ENCODE measurements around the gene IFNL4.
"Not testable (repeated sequence)": the region's sequence is repeated elsewhere in the genome, so short reads cannot be mapped to it uniquely, and the experiment has no call there.

Gene IFNL4

GRCh38 chr19:39248806-39249205, at the start of gene IFNL4:
TSS of gene IFNL4 (minus strand) at chr19:39248856.
- Histone ChIP-seq H3K27ac (ENCODE audit: low read length) (no peak within 1 kb of the TSS), H3K4me3 (ENCODE audit: low read length) (peak within 1 kb of the TSS; percentile 21; the same call in 1 of the 2 replicates), H3K9me3 (ENCODE audit: control insufficient read depth, insufficient read depth, low read length) (no peaks in the 10 kb centered on the region), H3K27me3 (ENCODE audit: control insufficient read depth, insufficient read depth, low read length) (peaks cover 35% of the 10 kb centered on the region), H3K4me1 (ENCODE audit: control insufficient read depth, insufficient read depth, low read length) (0 out of 2 replicates have a peak, but pooled peaks cover 2% of the 10 kb centered on the region), H3K36me3 (ENCODE audit: control insufficient read depth, insufficient read depth, low read length) (no peaks in the 10 kb centered on the region)
- no peak for DNase-seq (ENCODE audit: low read depth, low spot score)
- no CpG with 5 or more reads among the region's 13 CpGs for WGBS (ENCODE audit: insufficient coverage, insufficient read length)

- DNase-seq (ENCODE audit: low read depth, low spot score), result no peak
- Histone ChIP-seq H3K9me3 (ENCODE audit: control insufficient read depth, insufficient read depth, low read length) (no peaks in the 10 kb centered on the region), H3K36me3 (ENCODE audit: control insufficient read depth, insufficient read depth, low read length) (no peaks in the 10 kb centered on the region), H3K4me3 (ENCODE audit: low read length) (no peak overlapping the region), H3K27ac (ENCODE audit: low read length) (no peak overlapping the region), H3K4me1 (ENCODE audit: control insufficient read depth, insufficient read depth, low read length) (no peaks in the 10 kb centered on the region), H3K27me3 (ENCODE audit: control insufficient read depth, insufficient read depth, low read length) (no peaks in the 10 kb centered on the region)
- WGBS (ENCODE audit: insufficient coverage, insufficient read length), result no CpG with 5 or more reads among the region's 17 CpGs
Measured at GRCh38 chr19:39297931-39298634, 49.4 kb upstream of the IFNL4 start.

- Histone ChIP-seq H3K9me3 (ENCODE audit: control insufficient read depth, insufficient read depth, low read length) (no peaks in the 10 kb centered on the region), H3K36me3 (ENCODE audit: control insufficient read depth, insufficient read depth, low read length) (no peaks in the 10 kb centered on the region), H3K4me1 (ENCODE audit: control insufficient read depth, insufficient read depth, low read length) (no peaks in the 10 kb centered on the region), H3K27ac (ENCODE audit: low read length) (no peak overlapping the region), H3K27me3 (ENCODE audit: control insufficient read depth, insufficient read depth, low read length) (no peaks in the 10 kb centered on the region), H3K4me3 (ENCODE audit: low read length) (no peak overlapping the region)
- no peak for DNase-seq (ENCODE audit: low read depth, low spot score)
- no CpG with 5 or more reads among the region's 4 CpGs for WGBS (ENCODE audit: insufficient coverage, insufficient read length)
Measured at GRCh38 chr19:39296906-39297305, 48.2 kb upstream of the IFNL4 start.

GRCh38 chr19:39296055-39296645, 47.5 kb upstream of the IFNL4 start, which contains the start of gene IFNL1:
TSS of gene IFNL1 (plus strand) at chr19:39296407. CDS start at chr19:39296422, 15 bp downstream.
- no CpG with 5 or more reads among the region's 11 CpGs for WGBS (ENCODE audit: insufficient coverage, insufficient read length)
- no peak within 1 kb of the TSS for H3K4me3 ChIP-seq (ENCODE audit: low read length)
- no peaks in the 10 kb centered on the region for H3K9me3 ChIP-seq (ENCODE audit: control insufficient read depth, insufficient read depth, low read length)
- no peaks in the 10 kb centered on the region for H3K27me3 ChIP-seq (ENCODE audit: control insufficient read depth, insufficient read depth, low read length)
- no peak for DNase-seq (ENCODE audit: low read depth, low spot score)
- no peaks in the 10 kb centered on the region for H3K36me3 ChIP-seq (ENCODE audit: control insufficient read depth, insufficient read depth, low read length)
- no peak within 1 kb of the TSS for H3K27ac ChIP-seq (ENCODE audit: low read length)
- no peaks in the 10 kb centered on the region for H3K4me1 ChIP-seq (ENCODE audit: control insufficient read depth, insufficient read depth, low read length)

- no peaks in the 10 kb centered on the region for H3K4me1 ChIP-seq (ENCODE audit: control insufficient read depth, insufficient read depth, low read length)
- WGBS (ENCODE audit: insufficient coverage, insufficient read length), result no CpG with 5 or more reads among the region's 4 CpGs
- no peak for DNase-seq (ENCODE audit: low read depth, low spot score)
- no peaks in the 10 kb centered on the region; the same call in 1 of the 2 replicates for H3K27me3 ChIP-seq (ENCODE audit: control insufficient read depth, insufficient read depth, low read length)
- H3K27ac ChIP-seq (ENCODE audit: low read length), result no peak overlapping the region
- no peaks in the 10 kb centered on the region for H3K36me3 ChIP-seq (ENCODE audit: control insufficient read depth, insufficient read depth, low read length)
- no peaks in the 10 kb centered on the region for H3K9me3 ChIP-seq (ENCODE audit: control insufficient read depth, insufficient read depth, low read length)
- no peak overlapping the region for H3K4me3 ChIP-seq (ENCODE audit: low read length)
Measured at GRCh38 chr19:39293394-39293793, 44.7 kb upstream of the IFNL4 start.

GRCh38 chr19:39284032-39284431, 35.4 kb upstream of the IFNL4 start:
- H3K4me3 ChIP-seq (ENCODE audit: low read length), result no peak overlapping the region
- no peaks in the 10 kb centered on the region for H3K27me3 ChIP-seq (ENCODE audit: control insufficient read depth, insufficient read depth, low read length)
- no peaks in the 10 kb centered on the region for H3K36me3 ChIP-seq (ENCODE audit: control insufficient read depth, insufficient read depth, low read length)
- H3K27ac ChIP-seq (ENCODE audit: low read length), result no peak overlapping the region
- WGBS (ENCODE audit: insufficient coverage, insufficient read length), result no CpG with 5 or more reads among the region's 1 CpG
- H3K9me3 ChIP-seq (ENCODE audit: control insufficient read depth, insufficient read depth, low read length), result no peaks in the 10 kb centered on the region
- no peaks in the 10 kb centered on the region for H3K4me1 ChIP-seq (ENCODE audit: control insufficient read depth, insufficient read depth, low read length)
- DNase-seq (ENCODE audit: low read depth, low spot score), result no peak

GRCh38 chr19:39282021-39282420, 33.4 kb upstream of the IFNL4 start:
- no peak for DNase-seq (ENCODE audit: low read depth, low spot score)
- Histone ChIP-seq H3K4me3 (ENCODE audit: low read length) (no peak overlapping the region), H3K36me3 (ENCODE audit: control insufficient read depth, insufficient read depth, low read length) (no peaks in the 10 kb centered on the region), H3K27ac (ENCODE audit: low read length) (no peak overlapping the region), H3K9me3 (ENCODE audit: control insufficient read depth, insufficient read depth, low read length) (no peaks in the 10 kb centered on the region), H3K4me1 (ENCODE audit: control insufficient read depth, insufficient read depth, low read length) (no peaks in the 10 kb centered on the region), H3K27me3 (ENCODE audit: control insufficient read depth, insufficient read depth, low read length) (no peaks in the 10 kb centered on the region)
- no CpG with 5 or more reads among the region's 1 CpG for WGBS (ENCODE audit: insufficient coverage, insufficient read length)

- Histone ChIP-seq H3K27me3 (ENCODE audit: control insufficient read depth, insufficient read depth, low read length) (no peaks in the 10 kb centered on the region), H3K4me1 (ENCODE audit: control insufficient read depth, insufficient read depth, low read length) (no peaks in the 10 kb centered on the region), H3K27ac (ENCODE audit: low read length) (no peak overlapping the region), H3K9me3 (ENCODE audit: control insufficient read depth, insufficient read depth, low read length) (no peaks in the 10 kb centered on the region), H3K36me3 (ENCODE audit: control insufficient read depth, insufficient read depth, low read length) (no peaks in the 10 kb centered on the region), H3K4me3 (ENCODE audit: low read length) (no peak overlapping the region)
- no peak for DNase-seq (ENCODE audit: low read depth, low spot score)
- no CpG with 5 or more reads among the region's 7 CpGs for WGBS (ENCODE audit: insufficient coverage, insufficient read length)
Measured at GRCh38 chr19:39277598-39277997, 28.9 kb upstream of the IFNL4 start.

- H3K27ac ChIP-seq (ENCODE audit: low read length), result no peak overlapping the region
- no peak overlapping the region for H3K4me3 ChIP-seq (ENCODE audit: low read length)
- H3K9me3 ChIP-seq (ENCODE audit: control insufficient read depth, insufficient read depth, low read length), result no peaks in the 10 kb centered on the region
- no peaks in the 10 kb centered on the region for H3K4me1 ChIP-seq (ENCODE audit: control insufficient read depth, insufficient read depth, low read length)
- no peaks in the 10 kb centered on the region for H3K36me3 ChIP-seq (ENCODE audit: control insufficient read depth, insufficient read depth, low read length)
- no peaks in the 10 kb centered on the region for H3K27me3 ChIP-seq (ENCODE audit: control insufficient read depth, insufficient read depth, low read length)
- no peak for DNase-seq (ENCODE audit: low read depth, low spot score)
- no CpG with 5 or more reads among the region's 5 CpGs for WGBS (ENCODE audit: insufficient coverage, insufficient read length)
Measured at GRCh38 chr19:39276740-39277139, 28.1 kb upstream of the IFNL4 start.

GRCh38 chr19:39275578-39275977, 26.9 kb upstream of the IFNL4 start:
- DNase-seq (ENCODE audit: low read depth, low spot score), result no peak
- 100% methylated on average over 2 of the region's 5 CpGs for WGBS (ENCODE audit: insufficient coverage, insufficient read length)
- H3K27ac ChIP-seq (ENCODE audit: low read length), result no peak overlapping the region
- no peaks in the 10 kb centered on the region for H3K9me3 ChIP-seq (ENCODE audit: control insufficient read depth, insufficient read depth, low read length)
- H3K27me3 ChIP-seq (ENCODE audit: control insufficient read depth, insufficient read depth, low read length), result no peaks in the 10 kb centered on the region
- H3K36me3 ChIP-seq (ENCODE audit: control insufficient read depth, insufficient read depth, low read length), result no peaks in the 10 kb centered on the region
- no peak overlapping the region for H3K4me3 ChIP-seq (ENCODE audit: low read length)
- H3K4me1 ChIP-seq (ENCODE audit: control insufficient read depth, insufficient read depth, low read length), result no peaks in the 10 kb centered on the region

GRCh38 chr19:39273859-39274258, 25.2 kb upstream of the IFNL4 start:
- not testable (repeated sequence) for H3K27me3 ChIP-seq (ENCODE audit: control insufficient read depth, insufficient read depth, low read length); H3K4me3 ChIP-seq (ENCODE audit: low read length); H3K4me1 ChIP-seq (ENCODE audit: control insufficient read depth, insufficient read depth, low read length); DNase-seq (ENCODE audit: low read depth, low spot score); H3K36me3 ChIP-seq (ENCODE audit: control insufficient read depth, insufficient read depth, low read length); H3K9me3 ChIP-seq (ENCODE audit: control insufficient read depth, insufficient read depth, low read length); H3K27ac ChIP-seq (ENCODE audit: low read length)
- WGBS (ENCODE audit: insufficient coverage, insufficient read length), result no CpG with 5 or more reads among the region's 5 CpGs

All from iPS DF 6.9 (cell line).